Body of pancreas (tissue), 4 donors: ENCODE results near the gene DNMT3A.

Experiments used
- CTCF ChIP-seq, 7 experiments: fragments of 450-650 bp in 4 of 7; fragments of 200-600 bp in 3 of 7; sonication (generic) in 3 of 7; IDR thresholded peaks; one replicate each; pipeline ENCODE4 v1.5.1; 2016 to 2019; ENCODE audit warnings: antibody characterized with exemption in 7 of 7
- POLR2A ChIP-seq, 3 donors: fragments of 450-650 bp; IDR thresholded peaks; one replicate each; pipeline ENCODE4 v1.6.1; 2016; ENCODE audit warnings: antibody characterized with exemption in 3 of 3, mild to moderate bottlenecking in 2 of 3

GRCh38 chr2:25368660-25369059 is 26.9 kb upstream of the DNMT3A start:
- no peak for TF ChIP-seq CTCF (IDR thresholded peaks at IDR 0.05)
- TF ChIP-seq POLR2A (IDR thresholded peaks at IDR 0.05), result no peak
